ENCODE data around the gene KIAA0513. TPM values are rescaled to one million over a fixed set of nuclear protein-coding genes. Genes with fewer than 3 reads are reported as not detected.

Gene KIAA0513
- total and polyA plus RNA-seq, 2 of the 13 experiments (the other 11 are each of a cell fraction or from before 2014, with no cell fraction given), result 1.8 TPM

DNA sequence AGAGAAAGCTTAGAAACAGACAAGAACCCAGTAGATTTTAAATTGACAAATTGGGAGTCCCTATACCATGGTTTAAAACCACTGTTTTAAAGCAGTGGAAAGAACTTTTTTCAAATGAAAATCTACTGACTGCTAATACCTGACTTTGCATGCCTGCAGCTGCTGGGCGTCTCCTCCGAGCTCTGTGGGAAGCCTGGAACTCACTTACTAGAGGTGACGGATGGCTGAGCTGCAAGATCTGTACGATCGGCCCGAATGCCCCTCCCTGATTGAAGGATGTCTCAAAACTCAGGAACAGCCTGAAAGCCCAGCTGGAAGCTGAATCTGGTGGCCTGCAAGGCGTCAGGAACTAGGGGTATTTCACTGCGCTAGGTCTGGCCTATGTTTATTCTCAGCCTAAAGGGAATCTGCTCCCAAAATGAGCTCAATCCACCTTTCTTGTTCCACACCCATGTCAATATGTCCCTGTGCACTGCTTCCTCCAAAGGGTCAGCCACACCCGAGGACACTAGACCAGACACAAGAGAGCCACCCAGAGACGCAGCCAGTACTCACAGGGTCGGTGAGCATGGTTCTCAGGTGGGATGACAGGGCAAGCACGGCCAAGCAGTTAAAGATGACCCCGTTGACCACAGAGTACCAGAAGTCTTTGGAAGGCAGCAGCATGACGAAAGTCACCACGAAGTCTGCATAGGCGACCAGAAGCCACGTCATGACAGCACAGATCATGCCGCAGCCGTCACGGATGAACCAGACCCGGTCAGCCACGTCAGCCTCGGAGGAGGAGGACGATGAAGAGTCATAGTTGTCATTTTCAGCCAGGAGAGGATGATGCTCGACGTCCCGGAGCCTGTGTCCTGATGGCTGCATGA is 37.6 kb upstream of the KIAA0513 start:
- Histone ChIP-seq H4K20me1 (ENCODE audit: insufficient read depth, low read length) (peaks cover 3% of the 10 kb centered on the region), H3K9ac (ENCODE audit: insufficient read depth, low read depth, low read length) (no peak overlapping the region), H3K4me2 (ENCODE audit: low read depth, low read length) (no peak overlapping the region), H3K27ac (ENCODE audit: extremely low read length, insufficient read depth, low read length) (no peak overlapping the region), H3K36me3 (replicated peaks in 1 of 2; ENCODE audit: control insufficient read depth in 1 of 2, insufficient read depth in 2 of 2, low read length in 2 of 2) (peaks cover 43 to 84% of the 10 kb centered on the region in 2 experiments), H2AFZ (ENCODE audit: low read length) (no peak overlapping the region), H3K9me3 (ENCODE audit: low read length) (no peaks in the 10 kb centered on the region), H3K4me1 (ENCODE audit: insufficient read depth, low read length) (peaks cover 38% of the 10 kb centered on the region), H3K4me3 (replicated peaks in 1 of 3; ENCODE audit: insufficient read depth in 1 of 3, low read depth in 2 of 3, low read length in 3 of 3) (no peak overlapping the region), H3K79me2 (ENCODE audit: insufficient read depth, low read length) (peaks cover 31% of the 10 kb centered on the region), H3K27me3 (ENCODE audit: control insufficient read depth in 1 of 2, insufficient read depth in 2 of 2, low read length in 2 of 2) (no peaks in the 10 kb centered on the region)
- in situ Hi-C loops (cut with HindIII; ENCODE audit: extremely low pct_ligation_motif_present, low pct_unique_long_range_greater_than_20kb) (no loop called here), intact Hi-C loops (cut with micrococcal nuclease; ENCODE audit: unreplicated experiment) (no loop called here)
- ATAC-seq, result no peak
- TF ChIP-seq, protein P1, sequence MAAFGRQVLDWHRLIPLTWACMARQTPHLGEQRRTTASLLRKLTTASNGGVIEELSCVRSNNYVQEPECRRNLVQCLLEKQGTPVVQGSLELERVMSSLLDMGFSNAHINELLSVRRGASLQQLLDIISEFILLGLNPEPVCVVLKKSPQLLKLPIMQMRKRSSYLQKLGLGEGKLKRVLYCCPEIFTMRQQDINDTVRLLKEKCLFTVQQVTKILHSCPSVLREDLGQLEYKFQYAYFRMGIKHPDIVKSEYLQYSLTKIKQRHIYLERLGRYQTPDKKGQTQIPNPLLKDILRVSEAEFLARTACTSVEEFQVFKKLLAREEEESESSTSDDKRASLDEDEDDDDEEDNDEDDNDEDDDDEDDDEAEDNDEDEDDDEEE (CRISPR knock-in tag; IDR thresholded peaks at IDR 0.05), result no peak
- peak; percentile 51 for TF ChIP-seq RBM22 (optimal IDR thresholded peaks at IDR 0.05; ENCODE audit: low read length)
- no peak for DNase-seq (ENCODE audit: low spot score)
- CTCF ChIA-PET (ENCODE audit: low intra/inter-chr PET ratio, low total read pairs), result no interaction called here
- POLR2A ChIA-PET, result interaction anchor here (1.1 kb wide), 1 partner anchor 21 kb away, joined by 4 read pairs; the partner anchor contains the start of gene ZDHHC7
- BruUV-seq (replicated peaks), result no TSS peak
- 92% methylated on average over 27 of the region's 27 CpGs for WGBS (ENCODE audit: low lambda C conversion rate)
- no peak for FAIRE-seq

DNA sequence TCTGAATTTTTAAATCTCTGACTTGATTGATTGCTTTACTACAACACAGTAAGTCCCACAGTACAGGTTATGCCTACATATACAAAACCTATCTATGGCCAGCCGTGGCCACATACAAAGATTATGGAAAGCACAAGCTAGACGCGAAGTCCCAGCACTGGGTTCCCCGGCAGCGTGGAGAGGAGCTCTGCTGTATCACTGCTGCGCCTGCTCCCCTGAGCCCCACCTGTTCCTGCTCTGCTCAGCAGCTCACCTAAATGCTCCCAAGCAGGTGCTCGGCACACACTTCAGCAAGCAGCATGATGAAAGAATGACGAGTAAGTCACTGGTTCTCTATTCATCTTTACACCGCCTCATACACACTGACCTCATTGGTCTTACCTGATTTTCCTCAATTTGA is 36.8 kb upstream of the KIAA0513 start:
- H3K9ac ChIP-seq (ENCODE audit: insufficient read depth, low read depth, low read length), result no peak overlapping the region
- peaks cover 32% of the 10 kb centered on the region for H3K79me2 ChIP-seq (ENCODE audit: insufficient read depth, low read length)
- H3K36me3 ChIP-seq (replicated peaks in 1 of 2; ENCODE audit: control insufficient read depth in 1 of 2, insufficient read depth in 2 of 2, low read length in 2 of 2), result peaks cover 44 to 83% of the 10 kb centered on the region in 2 experiments
- no peak overlapping the region for H3K4me2 ChIP-seq (ENCODE audit: low read depth, low read length)
- DNase-seq (ENCODE audit: low spot score), result no peak
- WGBS (ENCODE audit: low lambda C conversion rate), result 99% methylated on average over 9 of the region's 9 CpGs
- H3K9me3 ChIP-seq (ENCODE audit: low read length), result no peaks in the 10 kb centered on the region
- ChIA-PET POLR2A (no interaction called here), CTCF (ENCODE audit: low intra/inter-chr PET ratio, low total read pairs) (no interaction called here)
- no peak for ATAC-seq
- H3K4me3 ChIP-seq (replicated peaks in 1 of 3; ENCODE audit: insufficient read depth in 1 of 3, low read depth in 2 of 3, low read length in 3 of 3), result no peak overlapping the region
- no peak overlapping the region for H3K27ac ChIP-seq (ENCODE audit: extremely low read length, insufficient read depth, low read length)
- FAIRE-seq, result no peak
- no peaks in the 10 kb centered on the region for H3K27me3 ChIP-seq (ENCODE audit: control insufficient read depth in 1 of 2, insufficient read depth in 2 of 2, low read length in 2 of 2)
- intact Hi-C loops (cut with micrococcal nuclease; ENCODE audit: unreplicated experiment) (no loop called here), in situ Hi-C loops (cut with HindIII; ENCODE audit: extremely low pct_ligation_motif_present, low pct_unique_long_range_greater_than_20kb) (no loop called here)
- no peak overlapping the region for H2AFZ ChIP-seq (ENCODE audit: low read length)
- peaks cover 45% of the 10 kb centered on the region for H3K4me1 ChIP-seq (ENCODE audit: insufficient read depth, low read length)
- H4K20me1 ChIP-seq (ENCODE audit: insufficient read depth, low read length), result peaks cover 3% of the 10 kb centered on the region; the same call in 1 of the 2 replicates
- BruUV-seq (replicated peaks), result no TSS peak
- TF ChIP-seq, protein P2, sequence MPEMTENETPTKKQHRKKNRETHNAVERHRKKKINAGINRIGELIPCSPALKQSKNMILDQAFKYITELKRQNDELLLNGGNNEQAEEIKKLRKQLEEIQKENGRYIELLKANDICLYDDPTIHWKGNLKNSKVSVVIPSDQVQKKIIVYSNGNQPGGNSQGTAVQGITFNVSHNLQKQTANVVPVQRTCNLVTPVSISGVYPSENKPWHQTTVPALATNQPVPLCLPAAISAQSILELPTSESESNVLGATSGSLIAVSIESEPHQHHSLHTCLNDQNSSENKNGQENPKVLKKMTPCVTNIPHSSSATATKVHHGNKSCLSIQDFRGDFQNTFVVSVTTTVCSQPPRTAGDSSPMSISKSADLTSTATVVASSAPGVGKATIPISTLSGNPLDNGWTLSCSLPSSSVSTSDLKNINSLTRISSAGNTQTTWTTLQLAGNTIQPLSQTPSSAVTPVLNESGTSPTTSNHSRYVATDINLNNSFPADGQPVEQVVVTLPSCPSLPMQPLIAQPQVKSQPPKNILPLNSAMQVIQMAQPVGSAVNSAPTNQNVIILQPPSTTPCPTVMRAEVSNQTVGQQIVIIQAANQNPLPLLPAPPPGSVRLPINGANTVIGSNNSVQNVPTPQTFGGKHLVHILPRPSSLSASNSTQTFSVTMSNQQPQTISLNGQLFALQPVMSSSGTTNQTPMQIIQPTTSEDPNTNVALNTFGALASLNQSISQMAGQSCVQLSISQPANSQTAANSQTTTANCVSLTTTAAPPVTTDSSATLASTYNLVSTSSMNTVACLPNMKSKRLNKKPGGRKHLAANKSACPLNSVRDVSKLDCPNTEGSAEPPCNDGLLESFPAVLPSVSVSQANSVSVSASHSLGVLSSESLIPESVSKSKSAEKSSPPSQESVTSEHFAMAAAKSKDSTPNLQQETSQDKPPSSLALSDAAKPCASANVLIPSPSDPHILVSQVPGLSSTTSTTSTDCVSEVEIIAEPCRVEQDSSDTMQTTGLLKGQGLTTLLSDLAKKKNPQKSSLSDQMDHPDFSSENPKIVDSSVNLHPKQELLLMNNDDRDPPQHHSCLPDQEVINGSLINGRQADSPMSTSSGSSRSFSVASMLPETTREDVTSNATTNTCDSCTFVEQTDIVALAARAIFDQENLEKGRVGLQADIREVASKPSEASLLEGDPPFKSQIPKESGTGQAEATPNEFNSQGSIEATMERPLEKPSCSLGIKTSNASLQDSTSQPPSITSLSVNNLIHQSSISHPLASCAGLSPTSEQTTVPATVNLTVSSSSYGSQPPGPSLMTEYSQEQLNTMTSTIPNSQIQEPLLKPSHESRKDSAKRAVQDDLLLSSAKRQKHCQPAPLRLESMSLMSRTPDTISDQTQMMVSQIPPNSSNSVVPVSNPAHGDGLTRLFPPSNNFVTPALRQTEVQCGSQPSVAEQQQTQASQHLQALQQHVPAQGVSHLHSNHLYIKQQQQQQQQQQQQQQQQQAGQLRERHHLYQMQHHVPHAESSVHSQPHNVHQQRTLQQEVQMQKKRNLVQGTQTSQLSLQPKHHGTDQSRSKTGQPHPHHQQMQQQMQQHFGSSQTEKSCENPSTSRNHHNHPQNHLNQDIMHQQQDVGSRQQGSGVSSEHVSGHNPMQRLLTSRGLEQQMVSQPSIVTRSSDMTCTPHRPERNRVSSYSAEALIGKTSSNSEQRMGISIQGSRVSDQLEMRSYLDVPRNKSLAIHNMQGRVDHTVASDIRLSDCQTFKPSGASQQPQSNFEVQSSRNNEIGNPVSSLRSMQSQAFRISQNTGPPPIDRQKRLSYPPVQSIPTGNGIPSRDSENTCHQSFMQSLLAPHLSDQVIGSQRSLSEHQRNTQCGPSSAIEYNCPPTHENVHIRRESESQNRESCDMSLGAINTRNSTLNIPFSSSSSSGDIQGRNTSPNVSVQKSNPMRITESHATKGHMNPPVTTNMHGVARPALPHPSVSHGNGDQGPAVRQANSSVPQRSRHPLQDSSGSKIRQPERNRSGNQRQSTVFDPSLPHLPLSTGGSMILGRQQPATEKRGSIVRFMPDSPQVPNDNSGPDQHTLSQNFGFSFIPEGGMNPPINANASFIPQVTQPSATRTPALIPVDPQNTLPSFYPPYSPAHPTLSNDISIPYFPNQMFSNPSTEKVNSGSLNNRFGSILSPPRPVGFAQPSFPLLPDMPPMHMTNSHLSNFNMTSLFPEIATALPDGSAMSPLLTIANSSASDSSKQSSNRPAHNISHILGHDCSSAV (CRISPR knock-in tag; IDR thresholded peaks at IDR 0.05; ENCODE audit: borderline replicate concordance), result no peak
- TF ChIP-seq KAT2B (IDR thresholded peaks at IDR 0.05; ENCODE audit: borderline replicate concordance, low read depth, low read length) (no peak), ZBTB38 (CRISPR knock-in tag; IDR thresholded peaks at IDR 0.05) (no peak), ZNF546 (CRISPR knock-in tag; conservative IDR thresholded peaks at IDR 0.05) (no peak)
- TF ChIP-seq, protein P3, sequence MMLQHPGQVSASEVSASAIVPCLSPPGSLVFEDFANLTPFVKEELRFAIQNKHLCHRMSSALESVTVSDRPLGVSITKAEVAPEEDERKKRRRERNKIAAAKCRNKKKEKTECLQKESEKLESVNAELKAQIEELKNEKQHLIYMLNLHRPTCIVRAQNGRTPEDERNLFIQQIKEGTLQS (CRISPR knock-in tag; IDR thresholded peaks at IDR 0.05), result no peak

Measured in HepG2 (cell line).